Stimulated activated memory B cell treated with anti-CD40 and anti-IgM and Interleukin-4, amounts not matched to agents 10 μg/mL and 1 μg/mL and 100 μg/mL, for 72 hours (primary cell): ENCODE results near the gene RAX2.

ENCODE experiments used
- ATAC-seq: fragments of 150-1000 bp; cut with Tn5 transposase; 2 replicates; pipeline ENCODE4 v1.10.0; 2021
- H3K27ac Mint-ChIP-seq: one replicate; pipeline ENCODE4 v1.8.0; 2022; ENCODE audit warnings: mild to moderate bottlenecking, mixed read lengths
- H3K27me3 Mint-ChIP-seq: one replicate; pipeline ENCODE4 v1.8.0; 2022; ENCODE audit warnings: mixed read lengths
- H3K36me3 Mint-ChIP-seq: one replicate; pipeline ENCODE4 v1.8.0; 2022; ENCODE audit warnings: mixed read lengths
- H3K4me1 Mint-ChIP-seq: one replicate; pipeline ENCODE4 v1.8.0; 2022; ENCODE audit warnings: mixed read lengths
- H3K4me3 Mint-ChIP-seq: one replicate; pipeline ENCODE4 v1.8.0; 2022; ENCODE audit warnings: mild to moderate bottlenecking, moderate library complexity, mixed read lengths
- H3K9me3 Mint-ChIP-seq: one replicate; pipeline ENCODE4 v1.8.0; 2022; ENCODE audit warnings: mixed read lengths

The RAX2 gene

DNA sequence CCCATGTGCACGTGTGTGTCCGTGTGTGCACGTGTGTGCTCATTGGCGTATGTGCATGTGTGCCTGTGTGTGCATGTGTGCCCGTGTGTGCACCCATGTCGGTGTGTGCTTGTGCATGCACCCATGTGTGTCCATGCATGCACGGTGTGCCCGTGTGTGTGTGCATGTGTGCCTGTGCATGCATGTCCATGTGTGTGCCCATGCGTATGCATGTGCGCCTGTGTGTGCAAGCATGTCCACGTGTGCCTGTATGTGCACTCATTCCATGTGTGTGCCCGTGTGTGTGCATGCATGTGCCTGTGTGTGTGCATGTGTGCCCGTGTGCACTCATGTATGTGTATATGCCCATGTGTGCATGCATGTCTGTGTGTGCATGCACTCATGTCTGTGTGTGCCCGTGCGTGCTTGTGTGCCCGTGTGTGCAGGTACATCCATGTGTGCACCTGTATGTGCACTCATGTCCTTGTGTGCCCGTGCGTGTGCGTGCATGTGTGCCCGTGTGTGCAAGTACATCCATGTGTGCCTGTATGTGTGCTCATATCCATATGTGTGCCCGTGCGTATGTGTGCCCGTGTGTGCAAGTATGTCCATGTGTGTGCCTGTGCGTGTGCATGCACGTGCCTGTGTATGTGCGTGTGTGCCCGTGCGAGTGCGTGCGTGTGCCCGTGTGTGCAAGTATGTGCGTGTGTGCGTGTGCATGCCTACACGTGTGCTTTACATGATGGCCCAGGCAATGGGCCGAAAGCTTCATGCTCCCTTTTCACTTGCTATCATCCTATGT lies 35.7 kb upstream of the RAX2 start:
- H3K4me1 Mint-ChIP-seq: peaks cover 52% of the 10 kb centered on the region
- no peaks in the 10 kb centered on the region for H3K36me3 Mint-ChIP-seq
- no peak overlapping the region for H3K27ac Mint-ChIP-seq

DNA sequence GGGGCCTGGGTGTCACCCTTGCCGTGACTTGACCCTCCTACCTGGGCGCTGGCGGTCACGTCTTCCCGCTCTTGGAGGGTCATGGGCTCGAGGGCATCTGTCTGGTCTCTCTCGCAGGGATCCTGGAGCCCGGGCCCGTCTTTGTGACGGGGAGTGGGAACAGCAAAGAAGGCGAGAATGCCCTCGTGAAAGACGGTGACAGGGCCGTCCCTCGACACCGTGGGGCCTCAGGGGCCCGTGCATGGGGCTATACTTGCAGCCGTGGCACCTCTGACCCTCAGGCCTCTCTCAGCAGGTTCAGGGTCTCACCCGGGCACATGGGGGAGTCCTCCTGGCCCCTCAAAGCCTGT lies 35.1 kb upstream of the RAX2 start:
- Mint-ChIP-seq H3K27ac (no peak overlapping the region), H3K36me3 (no peaks in the 10 kb centered on the region), H3K4me3 (no peak overlapping the region), H3K27me3 (peaks cover 27% of the 10 kb centered on the region), H3K4me1 (peaks cover 46% of the 10 kb centered on the region), H3K9me3 (peaks cover 5% of the 10 kb centered on the region)
- no peak for ATAC-seq

More for the DNA sequence above, 35.7 kb upstream of the RAX2 start:
- H3K27me3 Mint-ChIP-seq: peaks cover 20% of the 10 kb centered on the region
- ATAC-seq: no peak
- H3K9me3 Mint-ChIP-seq: peaks cover 5% of the 10 kb centered on the region
- H3K4me3 Mint-ChIP-seq: no peak overlapping the region

DNA sequence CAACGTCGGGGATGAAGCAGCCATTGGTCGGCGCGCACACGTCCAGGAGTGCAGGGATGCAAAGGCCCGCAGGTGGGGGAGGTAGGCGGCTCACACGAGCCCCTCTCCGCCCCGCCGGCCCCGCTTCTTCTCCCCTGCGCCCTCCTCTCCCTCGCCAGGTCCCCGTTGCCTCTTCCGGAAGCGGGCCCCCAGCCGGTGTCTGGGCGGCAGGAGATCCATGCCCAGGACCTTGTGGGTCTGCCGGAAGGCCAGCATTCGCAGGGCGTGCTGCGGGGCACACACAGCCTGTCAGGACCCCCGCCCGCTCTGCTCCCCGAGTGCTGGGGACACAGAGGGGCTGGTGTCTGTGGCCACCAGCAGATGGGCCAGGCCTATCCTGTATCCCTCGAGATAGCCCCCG lies 33.8 kb upstream of the RAX2 start:
- Mint-ChIP-seq H3K36me3 (no peaks in the 10 kb centered on the region), H3K27me3 (peaks cover 39% of the 10 kb centered on the region), H3K9me3 (peaks cover 5% of the 10 kb centered on the region), H3K27ac (no peak overlapping the region), H3K4me3 (no peak overlapping the region), H3K4me1 (peaks cover 51% of the 10 kb centered on the region)
- no peak for ATAC-seq

- H3K4me3 Mint-ChIP-seq: no peak overlapping the region
- no peaks in the 10 kb centered on the region for H3K36me3 Mint-ChIP-seq
- peaks cover 48% of the 10 kb centered on the region for H3K27me3 Mint-ChIP-seq
- H3K9me3 Mint-ChIP-seq: peaks cover 5% of the 10 kb centered on the region
- H3K4me1 Mint-ChIP-seq: peaks cover 39% of the 10 kb centered on the region
- no peak overlapping the region for H3K27ac Mint-ChIP-seq
- peak; percentile 13 for ATAC-seq
Measured at GRCh38 chr19:3804429-3804828, 32.4 kb upstream of the RAX2 start.

DNA sequence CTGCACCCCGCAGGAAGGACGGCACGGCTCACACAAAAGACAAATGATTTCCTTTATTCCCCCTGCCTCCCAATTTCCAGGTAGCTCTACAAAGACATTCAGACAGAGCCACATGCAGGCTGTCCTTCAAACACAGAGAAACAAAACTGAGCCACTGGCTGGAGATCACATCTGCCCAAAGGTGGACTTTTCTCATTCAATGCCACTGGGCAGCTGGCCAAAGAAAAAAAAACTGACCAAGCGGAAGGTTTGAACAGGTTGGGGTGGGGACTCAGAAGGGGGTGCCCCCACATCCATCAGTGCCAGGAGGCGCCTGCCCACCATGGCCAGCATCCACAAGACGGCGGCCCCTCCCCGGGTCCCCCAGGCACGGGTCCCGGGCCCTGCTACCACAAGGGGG lies 32.0 kb upstream of the RAX2 start:
- no peak overlapping the region for H3K4me3 Mint-ChIP-seq
- peak; percentile 35 for ATAC-seq

GRCh38 chr19:3803114-3803888 lies 31.3 kb upstream of the RAX2 start:
- no peak for ATAC-seq

More for the DNA sequence above, 32.0 kb upstream of the RAX2 start:
- Mint-ChIP-seq H3K27me3 (peaks cover 52% of the 10 kb centered on the region), H3K27ac (no peak overlapping the region), H3K9me3 (peaks cover 5% of the 10 kb centered on the region), H3K36me3 (no peaks in the 10 kb centered on the region), H3K4me1 (peaks cover 36% of the 10 kb centered on the region)

GRCh38 chr19:3801412-3802096 lies 29.5 kb upstream of the RAX2 start:
- H3K27me3 Mint-ChIP-seq: peaks cover 50% of the 10 kb centered on the region
- peaks cover 4% of the 10 kb centered on the region for H3K9me3 Mint-ChIP-seq
- H3K4me1 Mint-ChIP-seq: peaks cover 15% of the 10 kb centered on the region
- peak overlapping the region; percentile 52 for H3K4me3 Mint-ChIP-seq
- H3K36me3 Mint-ChIP-seq: peaks cover 6% of the 10 kb centered on the region
- H3K27ac Mint-ChIP-seq: no peak overlapping the region
- peak; percentile 49 for ATAC-seq

More at GRCh38 chr19:3803114-3803888, 31.3 kb upstream of the RAX2 start:
- Mint-ChIP-seq H3K4me1 (peaks cover 32% of the 10 kb centered on the region), H3K9me3 (peaks cover 4% of the 10 kb centered on the region), H3K4me3 (no peak overlapping the region), H3K27me3 (peaks cover 54% of the 10 kb centered on the region), H3K27ac (no peak overlapping the region), H3K36me3 (no peaks in the 10 kb centered on the region)

DNA sequence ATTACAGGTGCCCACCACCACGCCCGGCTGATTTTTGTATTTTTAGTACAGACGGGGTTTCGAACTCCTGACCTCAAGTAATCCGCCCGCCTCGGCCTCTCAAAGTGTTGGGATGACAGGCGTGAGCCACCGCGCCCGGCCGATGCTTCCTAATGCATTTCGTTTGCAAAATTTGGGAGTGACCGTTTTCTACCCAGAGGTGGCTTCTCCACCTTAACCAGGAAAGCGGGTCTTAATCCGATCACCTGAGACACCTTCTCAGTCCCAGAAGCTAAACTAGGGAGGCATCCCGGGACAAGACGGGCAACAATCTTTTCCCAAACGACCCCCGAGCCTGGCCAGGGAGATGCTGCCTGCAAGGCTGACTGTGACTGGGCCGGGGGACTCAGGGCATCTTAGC lies 29.0 kb upstream of the RAX2 start:
- Mint-ChIP-seq H3K36me3 (peaks cover 6% of the 10 kb centered on the region), H3K27me3 (peaks cover 45% of the 10 kb centered on the region), H3K27ac (no peak overlapping the region), H3K9me3 (peaks cover 6% of the 10 kb centered on the region), H3K4me1 (peaks cover 11% of the 10 kb centered on the region), H3K4me3 (no peak overlapping the region)
- no peak for ATAC-seq

- ATAC-seq: no peak
- Mint-ChIP-seq H3K27ac (no peak overlapping the region), H3K4me1 (peaks cover 11% of the 10 kb centered on the region), H3K27me3 (peaks cover 45% of the 10 kb centered on the region), H3K4me3 (no peak overlapping the region), H3K36me3 (peaks cover 6% of the 10 kb centered on the region), H3K9me3 (peaks cover 10% of the 10 kb centered on the region)
Measured at GRCh38 chr19:3798137-3798536, 26.1 kb upstream of the RAX2 start.

GRCh38 chr19:3796358-3796757 lies 24.3 kb upstream of the RAX2 start:
- Mint-ChIP-seq H3K27ac (no peak overlapping the region), H3K9me3 (peaks cover 14% of the 10 kb centered on the region), H3K4me3 (no peak overlapping the region), H3K4me1 (peaks cover 5% of the 10 kb centered on the region), H3K27me3 (peaks cover 33% of the 10 kb centered on the region), H3K36me3 (peaks cover 11% of the 10 kb centered on the region)
- no peak for ATAC-seq

- H3K27me3 Mint-ChIP-seq: peaks cover 30% of the 10 kb centered on the region
- H3K9me3 Mint-ChIP-seq: peaks cover 16% of the 10 kb centered on the region
- peaks cover 11% of the 10 kb centered on the region for H3K36me3 Mint-ChIP-seq
- ATAC-seq: no peak
- H3K4me3 Mint-ChIP-seq: no peak overlapping the region
- no peak overlapping the region for H3K27ac Mint-ChIP-seq
- peaks cover 7% of the 10 kb centered on the region for H3K4me1 Mint-ChIP-seq
Measured at GRCh38 chr19:3793799-3794198, 21.8 kb upstream of the RAX2 start.

DNA sequence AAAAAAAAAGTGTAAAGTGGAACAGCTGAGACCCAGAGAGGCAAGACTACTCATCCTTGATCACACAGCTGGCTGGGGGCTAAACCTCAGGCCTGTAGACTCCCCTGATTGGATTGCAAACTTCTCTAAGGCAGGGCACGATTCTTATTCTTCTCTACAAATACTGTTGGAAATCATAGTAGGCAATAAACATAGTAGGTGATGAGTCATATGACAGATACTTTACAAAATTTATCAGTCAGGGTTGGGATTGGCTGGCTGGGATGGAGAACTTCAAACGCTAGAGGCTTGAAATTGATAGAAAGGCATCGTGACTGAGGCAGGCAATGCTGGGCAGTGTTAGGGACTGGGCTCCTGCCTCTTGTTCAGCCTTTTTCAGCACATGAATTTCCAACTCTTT lies 20.1 kb upstream of the RAX2 start:
- H3K9me3 Mint-ChIP-seq: peaks cover 16% of the 10 kb centered on the region
- no peak overlapping the region for H3K4me3 Mint-ChIP-seq
- H3K4me1 Mint-ChIP-seq: peaks cover 8% of the 10 kb centered on the region
- peaks cover 11% of the 10 kb centered on the region for H3K36me3 Mint-ChIP-seq
- ATAC-seq: no peak
- H3K27ac Mint-ChIP-seq: no peak overlapping the region
- H3K27me3 Mint-ChIP-seq: peaks cover 30% of the 10 kb centered on the region

GRCh38 chr19:3790941-3791340 lies 18.9 kb upstream of the RAX2 start:
- Mint-ChIP-seq H3K36me3 (peaks cover 5% of the 10 kb centered on the region), H3K27me3 (peaks cover 30% of the 10 kb centered on the region), H3K4me1 (peaks cover 8% of the 10 kb centered on the region), H3K9me3 (peaks cover 10% of the 10 kb centered on the region), H3K4me3 (no peak overlapping the region), H3K27ac (no peak overlapping the region)
- ATAC-seq: no peak

DNA sequence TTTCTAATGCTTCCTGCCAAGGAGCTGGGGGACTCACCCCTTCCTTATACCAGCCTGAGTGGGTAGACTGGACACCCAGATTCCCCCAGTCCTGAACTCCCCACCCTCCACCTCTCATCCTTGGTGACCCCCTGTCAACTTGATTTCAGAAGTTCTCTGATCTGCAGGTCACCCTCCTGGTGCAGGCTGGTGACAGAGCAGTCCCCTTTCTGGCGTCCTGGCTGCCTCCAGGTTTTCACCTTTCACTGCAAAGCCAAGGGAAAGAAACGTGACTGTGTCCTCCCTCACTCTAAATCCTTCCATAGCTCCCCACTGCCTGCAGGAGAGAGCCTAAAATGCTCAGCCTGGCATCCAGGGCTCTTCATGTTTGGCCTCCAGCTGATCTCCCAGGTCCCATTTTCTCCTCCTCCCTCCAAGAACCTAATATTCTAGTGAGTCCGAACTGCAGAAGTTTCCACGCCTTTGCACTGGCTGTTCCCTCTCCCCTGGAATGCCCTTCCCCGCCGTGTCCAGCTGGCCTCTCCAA lies 18.2 kb upstream of the RAX2 start:
- Mint-ChIP-seq H3K36me3 (peaks cover 5% of the 10 kb centered on the region), H3K9me3 (peaks cover 10% of the 10 kb centered on the region), H3K4me3 (no peak overlapping the region), H3K27me3 (peaks cover 30% of the 10 kb centered on the region), H3K4me1 (peaks cover 12% of the 10 kb centered on the region), H3K27ac (no peak overlapping the region)
- ATAC-seq: no peak
